GM23338 (cell line): ENCODE results near the gene COL4A6. TPM values are rescaled to one million over a fixed set of nuclear protein-coding genes. Genes with fewer than 3 reads are reported as not detected.
A peak's percentile ranks its signal among the peaks of the same experiment; 100 is the strongest.

Source experiments
- ATAC-seq: fragments of 200-7000 bp; cut with Tn5 transposase; 3 replicates; pipeline ENCODE4 v1.9.1; 2020
- DNase-seq: peaks from one replicate; pipeline ENCODE4 v3.0.0-alpha.2; 2015; ENCODE audit warnings: low spot score
- H2AFZ ChIP-seq: fragments of 200-600 bp; sonication (generic); 2 replicates; pipeline ENCODE4 v1.8.0; 2016; ENCODE audit warnings: antibody characterized with exemption, mild to moderate bottlenecking, moderate library complexity
- H3F3A ChIP-seq: fragments of 200-600 bp; sonication (generic); replicated peaks from 2 replicates; pipeline ENCODE4 v1.8.0; 2017; ENCODE audit warnings: antibody characterized with exemption, mixed run types, low read depth
- H3K27ac ChIP-seq: fragments of 200-600 bp; sonication (generic); 2 replicates; pipeline ENCODE4 v1.6.1; 2016; ENCODE audit warnings: low read depth
- H3K27me3 ChIP-seq: fragments of 200-600 bp; sonication (generic); 2 replicates; pipeline ENCODE4 v1.8.0; 2016; ENCODE audit warnings: mild to moderate bottlenecking, mixed run types, moderate library complexity; ENCODE audit not compliant: insufficient read depth
- H3K36me3 ChIP-seq: fragments of 200-600 bp; sonication (generic); 2 replicates; pipeline ENCODE4 v1.8.0; 2016; ENCODE audit warnings: mild to moderate bottlenecking; ENCODE audit not compliant: insufficient read depth
- H3K4me1 ChIP-seq: fragments of 200-600 bp; sonication (generic); 2 replicates; pipeline ENCODE4 v1.8.0; 2016; ENCODE audit warnings: mild to moderate bottlenecking, moderate library complexity; ENCODE audit not compliant: insufficient read depth
- H3K4me2 ChIP-seq: fragments of 200-600 bp; sonication (generic); 2 replicates; pipeline ENCODE4 v1.7.1; 2017; ENCODE audit warnings: mixed run types
- H3K4me3 ChIP-seq: fragments of 200-600 bp; sonication (generic); 2 replicates; pipeline ENCODE4 v1.6.1; 2016; ENCODE audit warnings: mixed run types
- H3K79me2 ChIP-seq: fragments of 200-600 bp; sonication (generic); replicated peaks from 2 replicates; pipeline ENCODE4 v1.8.0; 2017; ENCODE audit warnings: mild to moderate bottlenecking; ENCODE audit not compliant: insufficient read depth
- H3K9me2 ChIP-seq: fragments of 200-600 bp; sonication (generic); 2 replicates; pipeline ENCODE4 v1.8.0; 2017; ENCODE audit not compliant: insufficient read depth
- H4K20me1 ChIP-seq: fragments of 200-600 bp; sonication (generic); replicated peaks from 2 replicates; pipeline ENCODE4 v1.8.0; 2017; ENCODE audit warnings: mild to moderate bottlenecking; ENCODE audit not compliant: insufficient read depth
- H3K27ac Mint-ChIP-seq: 2 replicates; pipeline ENCODE4 v1.8.0; 2020; ENCODE audit warnings: inconsistent platforms, mild to moderate bottlenecking, moderate library complexity, mixed read lengths
- H3K27me3 Mint-ChIP-seq: 3 replicates; pipeline ENCODE4 v1.8.0; 2022; ENCODE audit warnings: low read depth, mild to moderate bottlenecking, moderate library complexity, mixed read lengths, inconsistent platforms; ENCODE audit not compliant: insufficient read depth, poor library complexity
- H3K36me3 Mint-ChIP-seq: 3 replicates; pipeline ENCODE4 v1.8.0; 2021; ENCODE audit warnings: low read depth, mild to moderate bottlenecking, inconsistent platforms, moderate library complexity, mixed read lengths
- H3K4me1 Mint-ChIP-seq: 3 replicates; pipeline ENCODE4 v1.8.0; 2020; ENCODE audit warnings: mild to moderate bottlenecking, inconsistent platforms, mixed read lengths
- H3K4me3 Mint-ChIP-seq: 3 replicates; pipeline ENCODE4 v1.8.0; 2021; ENCODE audit warnings: moderate library complexity, mild to moderate bottlenecking, inconsistent platforms, mixed read lengths
- H3K9me3 Mint-ChIP-seq: 3 replicates; pipeline ENCODE4 v1.8.0; 2020; ENCODE audit warnings: moderate library complexity, mild to moderate bottlenecking, inconsistent platforms, mixed read lengths
- CTCF ChIP-seq, 2 experiments: fragments of 200-600 bp in 1 of 2; sonication (generic) in 1 of 2; conservative IDR thresholded peaks; 2 replicates each; pipeline versions ENCODE4 v1.5.1 to v1.6.1; 2016 to 2017; ENCODE audit warnings: antibody characterized with exemption in 2 of 2, low read depth in 2 of 2, mild to moderate bottlenecking in 2 of 2, moderate library complexity in 1 of 2
- ZNF462 ChIP-seq: fragments of 250-450 bp; sonication (Bioruptor Pico); IDR thresholded peaks from 2 replicates; pipeline ENCODE4 v1.5.0; 2020; ENCODE audit warnings: mild to moderate bottlenecking, moderate library complexity
- polyA plus RNA-seq: library from polyadenylated mRNA; unstranded; fragments of >200 nt; fragmentation: Nextera tagmentation; extraction: Ambion mirVana; gene quantifications from 2 replicates; pipeline ENCODE4 v1.2.1, GENCODE V29; 2016
- total RNA-seq: library from RNA; depleted of rRNA; stranded (reverse); fragments of >200 nt; shearing (Covaris generic); gene quantifications from 2 replicates; pipeline ENCODE4 v1.2.3, GENCODE V29; 2014

Gene COL4A6
- total and polyA plus RNA-seq, 2 experiments from 2014 or later = 4.1 to 15.2 TPM

GRCh38 chrX:108165383-108166111 is 272.7 kb downstream of the COL4A6 start:
- Histone ChIP-seq H3K79me2 (no peaks in the 10 kb centered on the region), H3K4me3 (no peak overlapping the region), H3K4me1 (no peaks in the 10 kb centered on the region), H3K9me2 (no peaks in the 10 kb centered on the region), H3K4me2 (no peak overlapping the region), H3K27me3 (no peaks in the 10 kb centered on the region), H3K36me3 (no peaks in the 10 kb centered on the region), H3F3A (no peaks in the 10 kb centered on the region), H3K27ac (no peak overlapping the region), H2AFZ (no peak overlapping the region), H4K20me1 (no peaks in the 10 kb centered on the region)
- H3K9me3 Mint-ChIP-seq = no peaks in the 10 kb centered on the region
- TF ChIP-seq CTCF (conservative IDR thresholded peaks at IDR 0.05; ENCODE audit: low read depth in 2 of 2) (peak; percentile 44 to 62), ZNF462 (CRISPR knock-in tag) (no peak)
- H3K4me1 Mint-ChIP-seq = no peaks in the 10 kb centered on the region
- DNase-seq (peak; percentile 66), ATAC-seq (peak; percentile 91)
- peaks cover 2% of the 10 kb centered on the region for H3K27me3 Mint-ChIP-seq
- H3K27ac Mint-ChIP-seq = no peak overlapping the region
- no peak overlapping the region for H3K4me3 Mint-ChIP-seq
- peaks cover 4% of the 10 kb centered on the region; the same call in 2 of the 3 replicates for H3K36me3 Mint-ChIP-seq
